Astrocyte of the cerebellum (primary cell): Measurements from ENCODE around the gene MRM2.

Source experiments
- DNase-seq: peaks from one replicate; pipeline ENCODE4 v3.0.0-alpha.2; 2011; ENCODE audit warnings: low read depth
- H3K4me3 ChIP-seq: 2 replicates; pipeline ENCODE4 v1.5.1; 2011; ENCODE audit warnings: mild to moderate bottlenecking, low read depth, low read length, moderate library complexity
- in situ Hi-C: cut with HindIII; loops from 2 replicates; pipeline ENCODE4 v1.10.0; 2017; ENCODE audit warnings: low sequenced_read_pairs
- TF ChIP-seq, protein P1 (sequence below): IDR thresholded peaks from 2 replicates; pipeline ENCODE4 v1.5.1; 2012; ENCODE audit warnings: low read length, low read depth, moderate library complexity, mild to moderate bottlenecking; ENCODE audit errors: missing control alignments

MRM2 gene

DNA sequence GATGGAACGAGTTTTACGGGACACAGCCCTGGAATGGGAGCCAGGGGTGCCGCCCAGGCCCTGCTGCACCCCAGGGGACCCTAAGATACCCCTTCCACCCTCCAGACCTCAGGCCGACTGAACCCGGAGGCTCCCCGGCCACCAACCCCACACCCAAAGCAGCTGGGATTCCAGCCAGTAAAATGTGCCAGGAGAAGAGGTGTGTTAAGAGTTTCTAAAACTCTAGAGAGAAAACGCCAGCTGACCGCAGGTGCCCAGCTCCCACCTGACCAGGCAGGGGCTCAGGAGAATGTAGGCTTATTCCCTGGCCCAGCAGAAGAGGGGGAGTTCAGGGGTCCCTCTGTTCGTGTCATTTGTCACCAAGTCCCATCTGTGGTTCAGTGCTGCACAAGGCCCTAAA is 17.5 kb upstream of the MRM2 start:
- TF ChIP-seq, protein P1, sequence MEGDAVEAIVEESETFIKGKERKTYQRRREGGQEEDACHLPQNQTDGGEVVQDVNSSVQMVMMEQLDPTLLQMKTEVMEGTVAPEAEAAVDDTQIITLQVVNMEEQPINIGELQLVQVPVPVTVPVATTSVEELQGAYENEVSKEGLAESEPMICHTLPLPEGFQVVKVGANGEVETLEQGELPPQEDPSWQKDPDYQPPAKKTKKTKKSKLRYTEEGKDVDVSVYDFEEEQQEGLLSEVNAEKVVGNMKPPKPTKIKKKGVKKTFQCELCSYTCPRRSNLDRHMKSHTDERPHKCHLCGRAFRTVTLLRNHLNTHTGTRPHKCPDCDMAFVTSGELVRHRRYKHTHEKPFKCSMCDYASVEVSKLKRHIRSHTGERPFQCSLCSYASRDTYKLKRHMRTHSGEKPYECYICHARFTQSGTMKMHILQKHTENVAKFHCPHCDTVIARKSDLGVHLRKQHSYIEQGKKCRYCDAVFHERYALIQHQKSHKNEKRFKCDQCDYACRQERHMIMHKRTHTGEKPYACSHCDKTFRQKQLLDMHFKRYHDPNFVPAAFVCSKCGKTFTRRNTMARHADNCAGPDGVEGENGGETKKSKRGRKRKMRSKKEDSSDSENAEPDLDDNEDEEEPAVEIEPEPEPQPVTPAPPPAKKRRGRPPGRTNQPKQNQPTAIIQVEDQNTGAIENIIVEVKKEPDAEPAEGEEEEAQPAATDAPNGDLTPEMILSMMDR = no peak
- in situ Hi-C loops = no loop called here
- DNase-seq = no peak
- H3K4me3 ChIP-seq = no peak overlapping the region

DNA sequence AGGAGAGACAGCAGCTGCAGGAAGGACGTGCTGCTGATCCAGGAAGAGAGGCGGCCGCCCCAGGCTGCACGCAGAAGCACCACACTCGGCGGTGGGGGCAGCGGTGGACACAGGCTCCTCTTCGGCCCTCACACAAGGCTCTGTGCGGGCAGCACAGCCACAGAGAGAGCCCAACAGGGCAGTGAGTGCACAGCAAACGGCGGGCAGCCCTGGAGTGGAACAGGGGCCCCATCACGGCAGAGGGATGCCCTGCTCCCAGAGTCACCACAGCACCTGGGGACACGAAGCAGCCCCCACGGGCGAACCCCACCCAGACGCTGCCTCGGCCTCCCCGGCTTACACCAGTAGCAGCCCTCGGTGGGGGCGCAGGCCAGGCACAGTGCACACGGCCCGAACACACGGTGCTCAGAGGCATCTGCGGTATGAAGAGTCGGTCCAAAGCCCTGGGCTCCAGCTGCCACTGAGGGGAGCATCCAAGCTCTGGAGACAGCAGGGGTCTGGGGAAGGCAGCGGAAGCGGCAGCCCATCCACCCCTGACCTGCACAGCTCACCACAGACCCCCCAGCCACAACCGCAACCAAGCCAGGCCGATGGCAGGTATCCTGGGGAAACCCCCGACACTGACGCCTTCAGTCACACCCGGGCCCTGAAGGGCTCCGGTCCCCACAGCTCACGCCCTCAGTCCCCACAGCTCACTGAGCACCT is 16.8 kb upstream of the MRM2 start:
- no peak overlapping the region for H3K4me3 ChIP-seq
- in situ Hi-C loops = no loop called here
- TF ChIP-seq, protein P1 = no peak
- DNase-seq = no peak

DNA sequence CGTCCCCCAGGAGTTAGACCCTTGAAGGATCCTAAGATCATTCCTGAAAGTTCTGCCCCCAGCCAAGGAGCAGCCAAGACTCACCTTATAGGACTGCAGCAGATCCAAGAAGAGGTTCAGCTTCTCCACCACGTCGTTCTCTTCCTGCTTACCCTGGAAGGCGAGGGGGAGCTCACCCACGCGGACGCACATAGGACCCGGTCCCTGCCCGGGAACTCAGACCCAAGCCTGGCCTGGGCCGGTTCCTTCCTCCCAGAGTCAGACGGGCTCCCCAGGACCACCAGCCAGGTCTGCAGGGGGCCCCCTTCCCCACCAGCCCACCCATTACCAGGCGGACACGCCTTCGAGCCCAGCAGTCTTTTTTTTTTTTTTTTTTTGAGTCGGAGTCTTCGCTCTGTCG is 15.6 kb upstream of the MRM2 start:
- TF ChIP-seq, protein P1 = no peak
- DNase-seq = no peak
- in situ Hi-C loops = no loop called here
- no peak overlapping the region for H3K4me3 ChIP-seq

DNA sequence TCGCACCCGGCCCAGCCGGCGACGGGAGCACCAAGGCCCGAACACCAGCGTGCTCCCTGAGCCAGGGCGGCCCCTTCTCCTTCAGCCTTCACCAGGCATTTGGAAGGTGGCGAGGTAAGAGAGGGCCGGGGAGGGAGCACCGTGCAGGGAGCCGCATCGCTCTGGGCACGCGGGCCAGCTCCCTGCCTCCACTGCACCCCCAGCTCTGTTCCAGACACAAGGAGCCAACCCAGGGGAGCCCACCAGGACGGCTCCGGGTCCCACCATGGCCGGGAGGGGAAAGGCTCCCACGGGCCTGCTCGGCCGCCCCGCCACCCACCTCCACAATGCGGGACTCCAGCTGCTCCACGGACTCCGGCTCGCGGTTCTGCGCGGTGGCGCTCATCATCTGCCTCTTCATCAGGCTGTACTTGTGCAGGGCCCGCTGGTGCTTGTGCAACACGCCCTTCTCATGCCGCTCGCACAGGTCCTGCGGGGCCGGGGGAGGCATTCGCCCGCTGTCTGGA is 15.1 kb upstream of the MRM2 start:
- DNase-seq = no peak
- no peak overlapping the region for H3K4me3 ChIP-seq
- in situ Hi-C loops = no loop called here
- TF ChIP-seq, protein P1 = no peak

DNA sequence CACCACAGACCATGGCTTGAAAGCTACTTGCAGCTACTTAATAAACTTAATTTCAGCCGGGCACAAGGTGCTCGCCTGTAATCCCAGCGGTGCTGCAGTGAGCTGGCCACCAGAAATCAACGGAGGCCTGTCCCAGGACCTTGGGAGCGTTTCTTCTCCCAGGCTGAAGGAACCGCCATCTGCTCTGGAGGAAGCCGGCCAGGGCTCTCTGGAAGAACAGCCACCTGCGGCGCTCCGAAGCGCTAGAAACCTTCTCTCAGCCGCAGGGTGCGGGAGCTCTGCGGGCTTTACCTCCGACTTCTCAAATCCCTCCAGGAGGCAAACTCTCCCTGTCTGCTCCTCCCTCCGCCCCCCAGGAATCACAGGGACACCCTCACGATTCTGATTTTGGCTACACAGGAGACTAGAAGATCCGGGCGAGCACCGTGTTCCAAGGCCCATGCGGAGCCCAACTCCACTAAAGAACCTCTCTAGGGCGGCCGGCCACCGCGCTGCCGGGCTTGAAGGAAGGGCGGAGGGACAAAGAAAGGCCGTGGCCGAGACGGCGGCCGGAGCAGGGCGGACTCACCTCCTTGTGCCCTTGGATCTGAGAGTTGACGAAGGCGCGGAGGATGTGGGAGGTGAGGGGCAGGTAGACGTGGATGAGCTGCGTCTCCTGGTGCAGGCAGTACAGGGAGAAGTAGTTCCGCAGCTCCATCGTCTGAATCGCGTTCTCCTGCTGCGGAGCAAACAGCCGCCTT is 14.5 kb upstream of the MRM2 start:
- in situ Hi-C loops = no loop called here
- H3K4me3 ChIP-seq = no peak overlapping the region
- TF ChIP-seq, protein P1 = no peak
- DNase-seq = no peak

DNA sequence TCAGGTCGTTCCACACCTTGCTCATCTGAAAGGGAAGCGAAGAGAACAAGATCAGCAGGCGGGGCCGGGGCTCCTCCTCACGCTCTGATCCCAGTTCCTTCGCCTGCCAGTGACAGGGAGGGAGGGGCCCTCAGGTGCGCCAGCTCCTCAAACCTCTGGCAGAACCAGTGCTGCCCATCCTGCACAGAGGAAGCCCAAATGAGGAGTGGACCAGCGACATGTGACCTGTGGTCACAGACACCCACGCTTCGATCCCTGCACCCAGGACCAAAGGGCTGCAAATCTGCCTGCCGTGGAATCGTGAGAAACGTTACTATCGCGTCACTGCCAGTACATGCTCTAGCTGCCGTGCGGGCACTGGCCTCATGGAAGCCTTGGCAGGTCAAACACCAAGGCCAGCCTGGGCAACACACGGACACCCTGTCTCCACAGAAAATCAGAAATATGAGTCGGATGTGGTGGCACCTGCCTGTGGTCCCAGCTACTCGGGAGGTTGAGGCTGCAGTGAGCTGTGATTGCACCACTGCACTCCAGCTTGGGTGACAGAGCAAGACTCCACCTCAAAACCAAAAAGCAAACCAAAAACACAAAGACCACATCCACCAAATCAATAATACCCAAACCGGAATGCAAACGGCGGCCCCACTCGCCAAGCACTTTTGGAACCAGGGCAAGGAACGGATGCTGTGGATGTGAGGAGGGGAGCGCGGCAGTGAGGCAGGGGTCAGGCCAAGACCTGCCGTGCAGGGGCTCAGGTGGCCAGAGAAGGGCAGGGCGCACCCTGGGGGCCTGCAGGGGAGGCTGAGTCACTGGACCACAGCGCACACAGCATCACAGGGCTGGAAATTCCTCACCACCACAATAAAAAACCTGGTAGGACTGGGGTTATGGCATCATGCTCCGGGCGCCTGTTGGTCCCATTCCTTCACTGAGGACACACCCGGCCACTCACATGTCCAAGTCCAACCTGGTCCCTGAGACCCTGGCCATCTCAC is 13.4 kb upstream of the MRM2 start:
- TF ChIP-seq, protein P1 = no peak
- no peak overlapping the region for H3K4me3 ChIP-seq
- in situ Hi-C loops = no loop called here

More for the DNA sequence above, 13.4 kb upstream of the MRM2 start:
- DNase-seq = peak; percentile 53
